ENCODE data around the gene AKAP12.

Gene AKAP12

DNA sequence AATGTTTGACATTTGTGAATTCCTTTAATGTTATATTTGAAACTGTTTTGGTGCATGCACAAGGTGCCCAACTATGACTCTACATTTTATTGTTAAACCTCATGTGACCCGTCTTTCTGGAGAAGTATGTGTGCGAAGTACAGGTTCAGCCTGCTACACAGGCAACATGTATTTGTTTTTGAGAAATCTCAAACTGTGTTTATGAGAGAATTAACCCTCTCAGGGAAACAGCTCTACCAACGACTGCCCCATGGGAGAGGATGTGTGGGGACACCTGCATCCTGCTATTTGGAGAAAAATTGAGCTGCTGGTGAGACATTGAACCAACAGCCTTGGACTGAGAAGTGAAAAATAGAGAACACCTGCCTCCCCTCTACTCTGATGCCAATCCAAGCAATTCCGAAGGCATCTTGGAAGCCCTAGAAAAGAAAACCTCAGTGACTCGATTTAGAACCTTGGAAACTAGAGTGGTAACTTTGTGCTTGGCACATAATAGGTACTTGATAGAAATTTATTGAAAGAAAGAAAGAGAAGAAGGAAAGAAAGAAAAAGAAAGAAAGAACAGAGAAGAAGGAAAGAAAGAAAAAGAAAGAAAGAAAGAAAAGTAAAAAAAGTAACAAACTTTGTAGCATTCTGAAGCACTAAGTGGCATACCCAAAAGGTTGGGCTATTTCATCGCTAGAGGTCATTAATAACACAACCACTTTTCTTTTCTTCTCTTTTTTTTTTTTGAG, 2.9 kb upstream of the AKAP12 start:
- DNase-seq, result no peak

DNA sequence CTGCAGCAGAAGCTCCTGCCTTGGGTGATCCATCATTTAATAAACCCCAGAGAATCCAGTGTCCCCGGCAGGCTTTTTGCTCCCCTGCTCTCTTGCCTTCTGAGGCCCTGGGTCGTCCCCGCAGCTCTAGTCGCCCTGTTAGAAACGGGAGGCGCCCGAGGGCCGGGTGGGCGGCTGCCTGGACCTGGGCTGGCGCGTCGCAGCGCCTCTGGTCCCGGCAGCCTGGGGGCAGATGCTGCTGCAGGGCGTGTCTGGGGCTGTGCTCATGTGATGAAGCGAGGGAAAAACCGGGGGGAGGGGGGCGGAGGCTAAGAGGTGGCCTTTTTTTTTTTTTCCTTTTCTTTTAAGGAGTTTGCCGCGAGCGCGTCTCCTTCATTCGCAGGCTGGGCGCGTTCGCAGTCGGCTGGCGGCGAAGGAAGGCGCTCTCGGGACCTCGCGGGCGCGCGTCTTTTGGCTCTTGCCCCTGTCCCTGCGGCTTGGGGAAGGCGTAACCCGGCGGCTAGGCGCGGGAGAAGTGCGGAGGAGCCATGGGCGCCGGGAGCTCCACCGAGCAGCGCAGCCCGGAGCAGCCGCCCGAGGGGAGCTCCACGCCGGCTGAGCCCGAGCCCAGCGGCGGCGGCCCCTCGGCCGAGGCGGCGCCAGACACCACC, 394 bp downstream of the AKAP12 start:
- DNase-seq, result no peak

DNA sequence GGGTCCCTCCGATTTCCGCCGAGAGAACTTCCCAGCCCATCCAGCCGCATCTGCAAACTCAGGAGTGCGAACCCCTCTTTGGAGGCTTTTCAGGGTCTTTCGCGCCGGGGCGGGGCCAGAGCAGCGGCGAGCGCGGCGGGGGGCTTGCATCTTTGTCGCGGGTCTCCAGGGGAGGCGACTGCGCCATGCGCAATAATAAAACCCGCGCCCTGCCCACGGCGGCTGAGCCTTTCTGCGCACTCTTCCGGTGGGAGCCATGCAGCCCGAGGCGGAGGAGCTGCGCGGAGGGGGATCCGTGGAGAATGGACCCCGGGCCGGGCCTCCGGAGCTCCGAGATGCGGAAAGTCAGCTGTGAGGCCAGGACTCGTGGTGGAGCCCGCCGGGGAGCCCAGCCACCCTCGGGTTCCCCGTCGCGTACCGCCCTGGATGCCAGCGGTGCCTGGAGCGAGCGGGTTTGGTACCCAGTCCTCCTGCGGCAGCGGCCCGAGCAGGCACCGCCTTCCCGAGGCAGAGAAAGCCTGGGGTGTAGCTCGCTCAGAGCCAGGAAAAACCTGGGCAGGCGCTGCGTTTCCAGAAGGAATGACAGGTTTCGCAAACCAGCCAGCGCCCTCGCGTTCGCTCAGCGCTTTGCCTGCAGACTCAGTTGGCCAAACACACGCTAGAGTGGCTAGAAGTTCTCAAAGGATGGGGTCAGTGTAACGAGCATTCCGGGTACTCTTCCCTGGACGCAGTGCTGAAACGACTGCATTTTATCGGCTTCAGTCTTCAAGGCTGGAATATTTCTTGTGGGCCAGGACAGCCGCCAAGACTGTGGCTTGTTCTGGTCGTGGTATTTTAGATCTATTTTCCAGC, 1.2 kb downstream of the AKAP12 start:
- no peak for DNase-seq

DNA sequence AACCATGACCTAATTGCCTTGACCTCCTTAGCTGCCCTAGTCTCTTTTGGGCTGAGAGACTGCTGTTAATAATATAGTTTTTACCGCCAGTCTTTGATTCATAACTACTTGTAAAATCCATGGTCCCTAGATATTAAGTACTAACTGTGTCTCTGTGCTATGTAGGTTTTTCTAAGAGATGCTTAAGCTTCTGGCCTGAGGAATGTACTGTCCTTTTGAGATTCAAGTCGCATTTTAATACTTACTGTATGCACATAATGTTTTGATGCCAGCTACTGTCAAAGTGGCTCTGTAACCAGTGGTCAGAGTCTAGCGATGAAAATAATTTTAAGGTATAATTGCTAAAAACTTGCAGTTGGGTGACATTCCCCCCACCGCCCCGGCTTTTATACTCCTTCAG, 2.1 kb downstream of the AKAP12 start:
- DNase-seq, result no peak

DNA sequence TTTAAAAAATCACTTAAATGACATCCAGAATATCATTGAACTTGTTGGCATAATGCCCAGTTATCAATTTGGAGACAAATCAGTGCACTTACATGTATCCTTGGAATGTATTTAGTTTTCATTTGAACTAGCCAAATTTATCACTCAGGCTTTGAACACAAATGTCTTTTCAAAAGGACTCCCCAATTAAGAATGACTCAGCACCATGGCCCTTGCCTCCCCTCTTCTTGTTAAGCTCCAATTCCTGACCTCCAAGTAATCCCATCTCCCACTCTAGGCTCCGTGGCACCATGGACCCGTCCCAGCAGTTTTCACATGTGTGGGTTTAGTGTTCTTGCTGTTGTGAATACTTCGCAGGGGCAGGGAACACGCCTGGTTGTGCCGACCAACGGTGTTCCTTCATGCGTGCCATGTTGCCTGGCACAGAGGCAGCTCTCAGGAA, 2.7 kb downstream of the AKAP12 start:
- DNase-seq, result no peak

DNA sequence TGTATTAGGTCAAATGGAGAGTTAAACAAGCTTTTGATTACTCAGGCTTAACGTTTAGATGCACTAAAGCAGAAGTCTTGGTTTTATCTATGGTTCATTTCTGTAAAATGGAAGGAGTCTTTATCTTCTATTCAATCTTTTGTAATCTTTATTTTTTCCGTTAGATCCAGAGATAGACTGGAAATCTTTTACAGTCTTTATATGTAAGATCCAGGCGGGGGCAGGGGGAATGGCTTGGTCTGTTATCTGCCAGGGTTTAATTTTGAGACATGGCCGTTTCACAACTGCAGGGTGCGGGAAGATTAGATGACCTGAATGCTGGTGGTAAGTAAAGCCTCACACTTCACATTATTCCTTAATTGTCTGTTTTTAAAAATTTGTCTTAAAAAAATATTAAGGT, 3.7 kb downstream of the AKAP12 start:
- DNase-seq, result no peak

DNA sequence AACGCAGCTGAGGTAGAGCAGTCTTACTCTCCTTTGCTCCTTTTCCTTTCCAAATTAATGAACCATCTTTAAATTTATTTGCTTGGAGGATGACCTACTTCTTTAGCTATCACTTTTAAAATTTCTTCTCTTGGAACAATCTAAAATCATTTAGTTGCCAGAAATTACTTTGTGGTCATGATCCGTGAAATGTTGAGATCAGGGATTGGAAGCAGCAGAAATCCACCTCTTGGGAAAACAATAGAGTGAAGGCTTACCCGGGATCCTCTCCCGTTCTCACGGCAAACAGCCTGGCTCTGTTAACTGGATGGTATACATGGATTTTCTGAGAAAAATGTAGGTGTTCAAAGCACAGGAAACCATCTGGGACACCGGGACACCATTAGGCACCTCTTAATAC, 7.7 kb downstream of the AKAP12 start:
- DNase-seq, result no peak

DNA sequence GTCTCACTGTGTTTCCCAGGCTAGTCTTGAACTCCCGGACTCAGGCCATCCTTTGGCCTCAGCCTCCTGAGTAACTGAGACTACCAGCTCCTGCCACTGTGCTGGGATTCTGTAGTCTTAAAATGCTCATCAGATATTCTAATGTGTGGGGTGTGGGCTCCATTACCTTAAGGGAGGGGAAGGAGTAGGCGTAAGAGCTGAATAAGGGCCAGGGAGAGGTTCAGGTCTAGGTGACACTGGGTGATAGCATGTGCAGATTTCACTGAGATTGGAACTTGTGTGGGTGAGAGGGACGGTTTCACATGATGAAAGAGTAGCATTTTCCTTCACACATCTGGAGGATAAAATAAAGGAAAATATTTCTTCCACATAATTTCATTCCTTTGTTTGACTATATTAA, 8.5 kb downstream of the AKAP12 start:
- no peak for DNase-seq

DNA sequence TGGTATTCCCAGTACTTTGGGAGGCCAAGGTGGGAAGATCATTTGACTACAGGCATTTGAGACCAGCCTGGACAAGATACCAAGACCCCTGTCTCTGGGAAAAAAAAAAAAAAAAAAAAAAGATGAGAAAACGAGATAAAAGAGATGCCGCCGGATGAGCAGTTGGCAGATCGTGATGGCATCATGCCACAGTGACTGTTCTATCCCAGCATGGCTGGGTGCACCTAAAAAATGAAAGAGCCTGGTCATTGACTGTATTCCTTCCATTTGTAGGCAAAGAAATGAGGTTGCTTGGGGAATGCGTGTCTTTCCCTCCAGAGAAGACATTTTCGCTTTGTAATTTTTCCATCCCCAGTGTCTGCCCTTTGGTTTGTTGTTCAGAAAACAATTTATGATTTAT, 12.9 kb downstream of the AKAP12 start:
- no peak for DNase-seq

DNA sequence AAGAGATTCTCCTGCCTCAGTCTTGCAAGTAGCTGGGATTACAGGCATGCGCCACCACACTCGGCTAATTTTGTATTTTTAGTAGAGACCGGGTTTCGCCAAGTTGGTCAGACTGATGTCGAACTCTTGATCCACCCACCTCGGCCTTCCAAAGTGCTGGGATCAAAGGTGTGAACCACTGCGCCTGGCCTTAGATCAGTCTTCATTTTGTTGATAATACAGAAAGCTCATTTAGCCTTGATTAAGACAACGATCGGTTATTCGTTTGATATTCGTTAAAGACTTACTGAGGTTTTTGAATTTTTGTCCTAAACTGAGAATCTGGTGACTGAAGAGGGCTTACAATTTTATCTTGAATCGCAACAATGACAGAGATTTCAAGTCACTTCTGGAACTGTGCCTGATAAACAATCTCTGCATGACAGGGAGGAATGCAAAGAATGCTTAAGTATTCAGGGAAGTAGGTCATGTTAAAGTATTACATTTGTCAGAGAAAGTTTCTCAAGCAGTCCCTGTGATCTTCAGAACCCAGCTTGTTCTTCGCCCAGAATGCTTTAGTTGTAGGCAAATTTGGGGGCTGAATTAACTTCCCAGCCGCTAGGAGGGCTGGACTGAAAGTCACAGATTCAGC, 14.8 kb downstream of the AKAP12 start:
- DNase-seq, result no peak

DNA sequence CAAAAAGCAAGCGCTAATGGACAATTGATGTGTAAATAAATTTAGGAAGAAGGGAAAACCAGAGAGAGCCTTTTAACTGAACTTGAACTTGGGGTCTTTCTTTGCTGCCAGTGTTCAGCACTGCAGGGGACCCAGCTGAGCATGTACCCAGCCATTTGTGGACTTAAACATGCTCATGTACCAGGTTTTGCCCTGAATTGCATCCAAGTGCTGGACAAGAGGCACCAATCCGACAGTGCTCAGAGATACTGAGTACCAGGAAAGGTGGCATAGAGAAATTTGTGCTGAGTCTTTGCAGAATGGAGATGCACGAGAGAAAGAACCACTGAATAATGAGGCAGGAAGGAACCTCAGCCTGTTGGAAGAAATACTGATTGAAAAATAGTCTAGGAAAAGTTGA, 16.0 kb downstream of the AKAP12 start:
- DNase-seq, result no peak

DNA sequence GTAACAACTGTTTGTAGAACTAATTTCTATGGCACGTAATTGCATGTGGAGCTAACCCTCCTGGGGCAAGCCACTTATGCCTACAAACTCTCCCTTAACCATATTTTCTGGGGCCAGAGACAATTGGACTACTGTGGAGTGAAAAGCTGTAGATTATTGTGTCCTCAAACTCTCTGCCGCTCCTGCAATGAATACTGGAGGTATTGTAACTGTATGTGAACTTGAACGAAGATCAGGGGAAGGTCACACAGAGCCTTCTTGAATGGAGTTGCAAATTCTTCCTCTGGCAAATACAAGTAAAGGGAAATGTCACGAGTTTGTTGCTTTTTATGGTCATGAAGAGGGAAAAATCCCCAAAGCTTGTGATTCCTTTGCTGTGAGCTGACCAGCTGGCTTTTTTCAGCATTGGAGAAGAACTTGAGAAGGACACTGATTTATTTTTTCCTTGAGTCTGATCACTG, 18.2 kb downstream of the AKAP12 start:
- no peak for DNase-seq

DNA sequence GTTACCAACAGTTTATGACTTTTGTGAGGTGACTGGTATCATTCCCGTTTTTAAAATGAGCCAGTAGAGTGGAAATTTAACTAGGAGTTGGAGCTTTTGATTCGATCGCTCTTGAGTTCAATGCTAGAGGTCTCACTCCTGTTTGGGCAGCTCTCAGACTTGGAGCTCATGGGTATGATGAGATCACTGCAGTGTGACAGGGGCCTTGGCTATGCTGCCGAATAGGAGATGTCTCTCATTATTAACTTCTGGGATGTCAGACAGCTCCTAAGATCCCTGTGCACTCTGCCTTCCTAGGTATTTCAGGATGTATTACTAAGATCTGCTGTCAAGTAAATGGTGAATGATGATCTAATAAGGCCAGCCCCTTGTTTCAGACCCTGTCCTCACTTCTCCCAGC, 20.4 kb downstream of the AKAP12 start:
- DNase-seq, result no peak

DNA sequence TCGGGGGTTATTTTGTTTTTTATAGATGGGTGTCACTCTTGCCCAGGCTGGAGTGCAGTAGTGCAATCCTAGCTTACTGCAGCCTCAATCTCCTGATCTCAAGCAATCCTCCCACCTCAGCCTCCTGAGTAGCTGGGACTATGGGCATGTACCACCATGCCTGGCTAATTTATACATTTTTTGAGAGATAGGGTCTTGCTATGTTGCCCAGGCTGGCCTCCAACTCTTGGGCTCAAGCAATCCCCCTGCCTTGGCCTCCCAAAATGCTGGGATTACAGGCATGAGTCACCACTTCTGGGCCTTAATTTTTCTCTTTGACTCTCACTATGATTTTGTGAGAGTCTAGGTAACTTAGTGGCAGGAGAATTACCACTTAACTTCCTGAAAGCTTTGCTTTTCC, 23.3 kb downstream of the AKAP12 start:
- no peak for DNase-seq

DNA sequence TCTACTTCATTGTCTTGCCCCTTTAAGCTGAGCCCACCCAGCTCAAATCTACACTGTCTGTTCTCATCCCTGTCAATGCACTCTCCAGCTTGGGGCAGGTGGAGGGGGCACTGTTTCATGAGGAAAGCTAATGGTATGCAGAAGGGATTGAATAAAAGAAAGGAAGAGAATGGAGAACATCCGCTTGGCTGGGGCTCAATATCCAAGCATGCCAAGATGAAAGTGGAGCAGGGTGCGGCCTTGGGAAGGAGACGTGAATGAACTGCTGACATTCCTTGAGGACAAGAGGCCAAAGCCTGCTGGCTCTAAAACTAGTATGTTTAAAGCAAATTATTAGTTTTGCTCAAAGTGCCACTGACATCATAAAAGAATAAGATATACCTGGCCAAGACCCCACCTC, 24.2 kb downstream of the AKAP12 start:
- no peak for DNase-seq

DNA sequence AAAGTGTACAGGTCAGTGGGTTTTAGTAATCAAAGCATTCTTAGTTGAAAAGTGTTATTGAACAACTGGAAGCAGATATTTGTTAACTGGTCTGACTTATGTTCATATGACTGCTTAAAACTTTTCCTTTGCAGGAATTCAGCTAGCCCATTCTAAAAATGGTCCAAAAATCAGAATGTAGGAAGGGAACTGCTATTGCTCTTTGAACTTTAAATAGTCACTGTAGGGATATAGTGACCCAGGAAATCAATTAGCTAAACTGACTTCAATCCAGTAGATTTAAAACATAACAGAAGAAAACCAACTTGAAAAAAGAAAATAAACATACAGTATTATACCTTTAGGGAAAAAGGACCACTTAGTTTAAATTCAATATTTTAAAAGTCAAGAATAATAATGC, 25.5 kb downstream of the AKAP12 start:
- no peak for DNase-seq

DNA sequence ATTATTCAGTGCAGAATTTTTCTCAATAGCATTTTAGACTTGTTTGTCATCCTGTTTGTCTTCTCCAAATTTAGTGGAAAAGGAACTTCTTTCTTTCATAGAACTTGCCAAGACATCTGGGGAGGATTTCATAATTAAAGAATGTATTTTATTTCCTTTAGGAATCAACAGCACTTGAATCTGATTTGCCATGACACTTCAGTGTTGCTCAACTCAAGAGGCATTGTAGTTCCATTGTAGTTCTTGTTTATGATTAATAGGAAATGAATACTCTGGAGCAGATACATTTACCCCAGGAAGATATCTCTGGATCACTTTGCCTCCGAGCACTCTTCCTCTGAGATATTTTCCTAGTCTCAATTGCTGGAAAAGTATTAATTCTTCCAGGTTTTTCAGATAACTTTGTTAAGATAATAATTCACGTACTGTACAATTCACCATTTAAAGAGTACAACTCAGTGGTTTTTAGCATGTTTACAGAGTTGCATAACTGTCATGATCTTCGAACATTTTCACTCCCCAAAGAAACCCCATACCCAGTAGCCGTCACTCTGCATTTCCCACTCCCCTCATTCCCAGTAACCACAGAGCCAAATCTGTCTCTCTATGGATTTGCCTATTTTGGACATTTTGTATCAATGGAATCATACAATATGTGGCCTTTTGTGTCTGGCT, 29.7 kb downstream of the AKAP12 start:
- DNase-seq, result no peak

DNA sequence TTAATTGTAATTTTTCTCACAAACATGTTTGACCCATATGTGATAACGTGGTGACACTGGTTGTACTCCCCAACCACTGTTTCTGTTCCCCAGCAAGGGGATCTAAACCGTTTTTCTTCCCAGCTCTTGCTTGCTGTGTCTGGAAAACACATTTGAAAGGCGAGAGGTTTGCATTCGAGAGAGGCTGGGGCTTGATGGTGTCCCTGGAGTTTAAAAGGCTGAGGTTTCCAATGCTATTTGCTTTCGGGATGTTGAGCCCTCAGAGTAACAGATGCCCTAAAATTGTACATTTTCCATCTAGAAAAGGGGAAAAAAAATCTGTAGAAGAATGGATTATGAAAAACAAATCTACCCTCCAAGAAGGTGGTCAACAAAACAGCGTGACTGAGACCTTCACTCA, 35.4 kb downstream of the AKAP12 start:
- DNase-seq, result no peak

DNA sequence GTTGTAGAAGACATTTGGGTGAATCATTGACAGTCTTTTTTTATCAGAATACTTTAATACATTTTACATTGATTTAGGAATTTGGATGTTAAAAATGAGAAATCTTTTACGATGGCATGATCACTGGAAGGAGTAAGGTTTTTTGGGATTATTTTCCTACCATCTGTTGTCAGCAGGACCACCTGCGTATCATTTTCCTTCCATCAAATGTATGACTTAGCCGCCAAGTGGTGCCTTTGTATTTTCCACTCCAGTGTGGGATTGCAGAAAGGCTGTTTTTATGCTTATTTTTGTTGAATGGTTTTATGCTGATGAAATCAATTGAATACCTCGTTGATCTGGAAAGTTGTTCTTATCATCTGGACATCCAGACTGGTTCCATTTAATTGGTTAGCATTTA, 35.8 kb downstream of the AKAP12 start:
- no peak for DNase-seq

DNA sequence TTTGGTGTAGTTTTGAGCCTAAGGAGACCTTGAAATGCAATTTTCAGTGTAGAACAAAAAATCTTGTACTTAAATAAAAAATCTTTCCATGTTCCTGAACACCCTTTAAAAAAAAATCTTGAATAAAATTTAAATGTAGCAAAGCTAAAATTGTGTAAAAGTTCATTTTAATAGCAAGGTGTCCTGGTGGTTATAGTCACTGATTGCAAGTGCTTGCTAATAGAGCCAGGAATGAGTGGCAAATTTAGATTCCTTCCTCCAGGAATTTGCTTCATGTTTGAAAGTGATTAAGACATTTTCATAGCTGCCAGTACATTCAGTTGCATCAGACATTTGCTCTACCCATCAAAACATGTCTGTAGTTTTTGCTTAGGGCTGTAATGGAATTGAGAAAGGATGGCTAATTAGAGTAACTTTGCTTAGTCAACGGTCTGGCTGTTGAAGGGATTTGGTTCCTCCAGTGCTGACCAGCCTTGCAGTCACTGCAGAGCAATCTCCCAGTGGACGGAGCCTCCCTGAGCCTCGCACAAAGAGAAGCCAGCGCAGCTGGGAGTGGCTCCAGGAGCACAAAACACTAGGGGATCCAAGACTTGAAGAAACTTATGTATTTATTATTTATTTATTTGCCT, 36.5 kb downstream of the AKAP12 start:
- DNase-seq, result no peak

DNA sequence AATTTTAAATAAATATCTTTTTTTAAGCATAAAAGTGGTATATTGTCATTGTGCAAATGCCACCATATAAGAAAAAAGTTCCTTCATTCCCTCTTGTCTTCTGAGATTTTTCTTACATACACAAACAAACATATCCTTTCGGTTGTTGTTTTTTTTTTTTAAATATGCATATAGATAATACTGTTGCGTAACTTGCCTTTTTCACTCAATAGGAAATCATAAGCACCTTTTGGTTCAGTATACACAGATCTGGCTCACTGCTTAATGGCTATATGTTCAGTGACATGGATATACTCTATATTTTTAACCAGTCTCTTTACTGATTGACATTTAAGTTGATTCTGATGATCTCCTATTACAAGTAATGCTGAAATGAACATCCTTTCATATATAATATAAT, 40.1 kb downstream of the AKAP12 start:
- no peak for DNase-seq

DNA sequence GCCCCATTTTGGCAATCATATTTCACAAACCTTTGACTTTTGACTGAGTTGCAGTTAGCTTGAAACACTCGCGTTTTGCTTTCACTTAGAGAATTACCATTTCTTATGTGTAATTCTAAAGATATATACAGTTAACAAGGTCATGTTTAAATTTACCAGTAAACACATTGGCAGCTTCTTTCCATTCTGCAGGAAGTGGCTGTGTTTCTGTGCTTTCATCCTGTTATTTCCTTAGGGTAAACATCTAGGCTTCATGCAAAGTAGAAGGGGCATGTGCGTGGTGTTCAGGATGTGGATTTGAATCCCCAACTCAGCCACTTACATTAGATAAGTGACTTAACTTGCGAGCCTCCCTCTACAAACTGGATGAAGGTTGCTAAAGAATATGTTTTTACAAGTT, 41.1 kb downstream of the AKAP12 start:
- no peak for DNase-seq
